HepG2 (cell line): ENCODE data around the gene SH2D2A. TPM values are rescaled to one million over a fixed set of nuclear protein-coding genes. Genes with fewer than 3 reads are reported as not detected.

ENCODE experiments used
- ATAC-seq: fragments of 200-7000 bp; cut with Tn5 transposase; 3 replicates; pipeline ENCODE4 v1.9.1; 2020; ENCODE audit warnings: mild to moderate bottlenecking, moderate library complexity
- BruUV-seq: library from RNA; stranded (reverse); fragments of 400-500 nt; replicated peaks from 2 replicates; lab custom pipeline; 2021; lab: Mats Ljungman, UMichigan
- CTCF ChIA-PET: fragments of 300-600 bp; formaldehyde crosslinking; extraction: SDS; loops from one replicate; lab custom pipeline; 2021; ENCODE audit warnings: low total read pairs, inconsistent platforms, low intra/inter-chr PET ratio; lab: Yijun Ruan, JAX
- POLR2A ChIA-PET: fragments of 350-600 bp; sonication (Branson Sonifier 250); formaldehyde crosslinking; loops from one replicate; lab custom pipeline; 2020; ENCODE audit warnings: antibody characterized with exemption, inconsistent platforms; lab: Yijun Ruan, JAX
- DNase-seq: peaks from one replicate; pipeline ENCODE4 v3.0.0-alpha.2; 2015; ENCODE audit warnings: low spot score
- FAIRE-seq: peaks from 3 replicates; lab custom pipeline; 2011; peaks lifted over from hg19 to GRCh38; lab: Jason Lieb, UNC
- H2AFZ ChIP-seq: one replicate; pipeline ENCODE4 v1.6.1; 2011; ENCODE audit warnings: low read length, inconsistent platforms
- H3K27ac ChIP-seq: fragments of 300-600 bp; 3 replicates; pipeline ENCODE4 v1.8.0; 2011; ENCODE audit warnings: mixed run types, mild to moderate bottlenecking, mixed read lengths, low read length, inconsistent platforms; ENCODE audit not compliant: insufficient read depth; ENCODE audit errors: extremely low read length
- H3K27me3 ChIP-seq, 2 experiments: fragments of 200-600 bp in 1 of 2; 2 replicates in 1 of 2; 3 replicates in 1 of 2; pipeline versions ENCODE4 v1.6.0 to v1.8.0; 2011; ENCODE audit warnings: low read length in 2 of 2, mild to moderate bottlenecking in 2 of 2, moderate library complexity in 2 of 2, inconsistent platforms in 1 of 2; ENCODE audit not compliant: insufficient read depth in 2 of 2, control insufficient read depth in 1 of 2
- H3K36me3 ChIP-seq, 2 experiments: fragments of 200-600 bp in 1 of 2; replicated peaks in 1 of 2; 2 replicates in 1 of 2; 3 replicates in 1 of 2; pipeline versions ENCODE4 v1.5.1 to v1.8.0; 2011; ENCODE audit warnings: low read length in 2 of 2, inconsistent platforms in 1 of 2; ENCODE audit not compliant: insufficient read depth in 2 of 2, control insufficient read depth in 1 of 2
- H3K4me1 ChIP-seq: 2 replicates; pipeline ENCODE4 v1.5.1; 2012; ENCODE audit warnings: low read length, inconsistent platforms; ENCODE audit not compliant: insufficient read depth
- H3K4me2 ChIP-seq: 2 replicates; pipeline ENCODE4 v1.6.0; 2011; ENCODE audit warnings: low read depth, low read length, inconsistent platforms
- H3K4me3 ChIP-seq, 3 experiments: fragments of 200-600 bp in 1 of 3; sonication (generic), shearing (Covaris generic) in 1 of 3; replicated peaks in 1 of 3; 2 replicates each; pipeline ENCODE4 v1.5.1; 2011 to 2016; ENCODE audit warnings: low read length in 3 of 3, inconsistent platforms in 2 of 3, low read depth in 2 of 3, mild to moderate bottlenecking in 2 of 3, control low read depth in 1 of 3, mixed read lengths in 1 of 3; ENCODE audit not compliant: insufficient read depth in 1 of 3
- H3K79me2 ChIP-seq: one replicate; pipeline ENCODE4 v1.6.1; 2011; ENCODE audit warnings: low read length, inconsistent platforms; ENCODE audit not compliant: insufficient read depth
- H3K9ac ChIP-seq: 2 replicates; pipeline ENCODE4 v1.6.0; 2011; ENCODE audit warnings: mild to moderate bottlenecking, low read depth, low read length, inconsistent platforms; ENCODE audit not compliant: insufficient read depth
- H3K9me3 ChIP-seq: 2 replicates; pipeline ENCODE4 v1.5.1; 2012; ENCODE audit warnings: mild to moderate bottlenecking, low read length
- H4K20me1 ChIP-seq: 2 replicates; pipeline ENCODE4 v1.6.0; 2011; ENCODE audit warnings: inconsistent platforms, mild to moderate bottlenecking, low read length, moderate library complexity; ENCODE audit not compliant: insufficient read depth
- AKAP8 ChIP-seq: sonication (generic); formaldehyde crosslinking; IDR thresholded peaks from 2 replicates; pipeline ENCODE4 v1.5.1; 2020; ENCODE audit warnings: mild to moderate bottlenecking, missing genetic modification reagents
- BRCA1 ChIP-seq: sonication (generic); formaldehyde crosslinking; IDR thresholded peaks from 2 replicates; pipeline ENCODE4 v1.4.0; 2020; ENCODE audit warnings: missing genetic modification reagents
- CBX1 ChIP-seq: IDR thresholded peaks from one replicate; pipeline ENCODE4 v1.6.1; 2016; ENCODE audit warnings: antibody characterized with exemption, low read depth
- GATAD2A ChIP-seq: IDR thresholded peaks from 2 replicates; pipeline ENCODE4 v1.6.1; 2016
- GTF3A ChIP-seq: sonication (generic); formaldehyde crosslinking; conservative IDR thresholded peaks from 2 replicates; pipeline ENCODE4 v1.4.0; 2020; ENCODE audit warnings: mild to moderate bottlenecking, missing genetic modification reagents
- MBD4 ChIP-seq: IDR thresholded peaks from 2 replicates; pipeline ENCODE4 v1.6.1; 2012; ENCODE audit warnings: low read length, inconsistent platforms, borderline replicate concordance
- NR2F1 ChIP-seq, 2 experiments: fragments of 450-650 bp in 1 of 2; formaldehyde crosslinking in 1 of 2; IDR thresholded peaks; 2 replicates each; pipeline versions ENCODE4 v1.5.0 to v1.6.1; 2016 to 2020; ENCODE audit warnings: mild to moderate bottlenecking in 1 of 2, missing compliant biosample characterization in 1 of 2, missing genetic modification reagents in 1 of 2, moderate library complexity in 1 of 2
- TBP ChIP-seq: sonication (generic); formaldehyde crosslinking; IDR thresholded peaks from 2 replicates; pipeline ENCODE4 v1.5.0; 2020; ENCODE audit warnings: missing genetic modification reagents
- TOE1 ChIP-seq: sonication (generic); formaldehyde crosslinking; IDR thresholded peaks from 2 replicates; pipeline ENCODE4 v1.4.0; 2020; ENCODE audit warnings: mild to moderate bottlenecking, missing genetic modification reagents
- ZBTB26 ChIP-seq: IDR thresholded peaks from 2 replicates; pipeline ENCODE4 v1.6.1; 2016; ENCODE audit warnings: missing compliant biosample characterization, missing genetic modification reagents, borderline replicate concordance
- ZMAT3 ChIP-seq: sonication (generic); formaldehyde crosslinking; conservative IDR thresholded peaks from 2 replicates; pipeline ENCODE4 v1.7.0; 2021; ENCODE audit warnings: missing genetic modification reagents
- ZNF350 ChIP-seq: sonication (generic); formaldehyde crosslinking; IDR thresholded peaks from 2 replicates; pipeline ENCODE4 v1.4.0; 2020; ENCODE audit warnings: mild to moderate bottlenecking, low read depth, missing genetic modification reagents, borderline replicate concordance
- ZNF556 ChIP-seq: sonication (generic); formaldehyde crosslinking; IDR thresholded peaks from 2 replicates; pipeline ENCODE4 v1.4.0; 2020; ENCODE audit warnings: mild to moderate bottlenecking, missing genetic modification reagents, borderline replicate concordance
- WGBS: methylation state at CpG from one replicate; pipeline ENCODE4 v1.1.6; 2017; ENCODE audit warnings: low lambda C conversion rate; 5-methylcytosine and 5-hydroxymethylcytosine counted together
- in situ Hi-C: cut with HindIII; loops from 2 replicates; pipeline ENCODE4 v1.10.0; 2017; ENCODE audit warnings: low pct_unique_long_range_greater_than_20kb; ENCODE audit not compliant: extremely low pct_ligation_motif_present
- intact Hi-C: fragments of 100-400 bp; cut with micrococcal nuclease; formaldehyde crosslinking; loops from one replicate; pipeline ENCODE4 v1.10.0; 2022; ENCODE audit not compliant: unreplicated experiment
- polyA plus RNA-seq, 8 experiments: library from polyadenylated mRNA; depleted of rRNA in 3 of 8; stranded (reverse) in 7 of 8; unstranded in 1 of 8; fragments of >200 nt; fragmentation: Illumina TruSeq in 4 of 8; extraction: Trizol in 4 of 8; gene quantifications; 2 replicates each; pipeline versions ENCODE4 v1.2.1 to v1.2.3, GENCODE V29; 2011 to 2016; ENCODE audit warnings: low read depth in 4 of 8, missing spikeins in 1 of 8, mixed read lengths in 1 of 8; ENCODE audit not compliant: insufficient read depth in 1 of 8
- total RNA-seq, 5 experiments: library from RNA; depleted of rRNA; stranded (reverse); fragments of >200 nt; fragmentation: Illumina TruSeq; extraction: Trizol; gene quantifications; 2 replicates each; pipeline ENCODE4 v1.2.3, GENCODE V29; 2016; ENCODE audit warnings: low read depth in 1 of 5
- TF ChIP-seq, protein P1 (sequence below): sonication (generic); formaldehyde crosslinking; IDR thresholded peaks from 2 replicates; pipeline ENCODE4 v1.5.0; 2020; ENCODE audit warnings: missing genetic modification reagents, mild to moderate bottlenecking, borderline replicate concordance
- TF ChIP-seq, protein P2 (sequence below): sonication (generic); formaldehyde crosslinking; IDR thresholded peaks from 2 replicates; pipeline ENCODE4 v1.4.0; 2020; ENCODE audit warnings: missing genetic modification reagents, low read depth, mild to moderate bottlenecking, borderline replicate concordance
- TF ChIP-seq, protein P3 (sequence below): sonication (generic); formaldehyde crosslinking; IDR thresholded peaks from 2 replicates; pipeline ENCODE4 v1.4.0; 2020; ENCODE audit warnings: mild to moderate bottlenecking, low read depth, missing genetic modification reagents

Gene SH2D2A
- total and polyA plus RNA-seq, 2 of the 13 experiments (the other 11 are each of a cell fraction or from before 2014, with no cell fraction given) = 0.57 to 0.73 TPM

GRCh38 chr1:156809711-156810366 lies 6.8 kb downstream of the SH2D2A start:
- CTCF ChIA-PET = no interaction called here
- Histone ChIP-seq H3K4me3 (no peak overlapping the region), H3K4me2 (no peak overlapping the region), H3K9me3 (no peaks in the 10 kb centered on the region), H3K27ac (no peak overlapping the region), H3K9ac (no peak overlapping the region), H4K20me1 (no peaks in the 10 kb centered on the region), H3K79me2 (no peaks in the 10 kb centered on the region), H3K36me3 (no peaks in the 10 kb centered on the region), H2AFZ (no peak overlapping the region), H3K27me3 (peaks cover 1 to 8% of the 10 kb centered on the region in 2 experiments; a peak in 4 of 5 replicates), H3K4me1 (peaks cover 22% of the 10 kb centered on the region)
- ATAC-seq (no peak), FAIRE-seq (no peak), DNase-seq (no peak)
- WGBS = 83% methylated on average over 7 of the region's 7 CpGs
- in situ Hi-C loops = no loop called here
- TF ChIP-seq MBD4 = no peak
- no peak for TF ChIP-seq NR2F1 (CRISPR knock-in tag; IDR thresholded peaks at IDR 0.05)
- intact Hi-C loops = no loop called here
- no TSS peak for BruUV-seq
- POLR2A ChIA-PET = no interaction called here

DNA sequence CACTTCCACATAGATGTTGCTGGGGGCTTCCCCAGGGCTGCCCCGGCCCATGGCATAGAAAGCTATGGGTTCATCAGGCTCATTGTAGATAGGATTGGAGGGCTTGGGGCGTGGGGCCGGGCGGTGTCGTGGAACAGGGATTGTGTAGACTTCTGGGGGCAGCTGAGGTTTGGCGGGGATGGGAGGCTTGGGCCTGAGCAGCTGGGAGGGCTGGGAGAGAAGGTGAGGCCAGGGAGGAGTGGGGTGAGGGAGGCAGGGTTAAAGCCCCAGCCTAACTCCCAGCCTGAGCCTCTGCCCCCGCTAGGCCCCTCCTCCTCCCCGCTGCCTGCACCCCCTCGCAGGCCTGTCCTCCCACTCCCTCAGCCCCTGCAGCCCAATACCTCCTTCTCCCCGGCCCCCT lies 7.4 kb downstream of the SH2D2A start:
- ATAC-seq (no peak), FAIRE-seq (no peak), DNase-seq (no peak)
- Histone ChIP-seq H4K20me1 (no peaks in the 10 kb centered on the region), H3K4me3 (no peak overlapping the region), H3K9ac (no peak overlapping the region), H3K27me3 (peaks cover 1 to 3% of the 10 kb centered on the region in 2 experiments; a peak in 4 of 5 replicates), H3K4me2 (no peak overlapping the region), H3K27ac (no peak overlapping the region), H3K36me3 (no peaks in the 10 kb centered on the region), H2AFZ (no peak overlapping the region), H3K79me2 (no peaks in the 10 kb centered on the region), H3K4me1 (peaks cover 16% of the 10 kb centered on the region), H3K9me3 (no peaks in the 10 kb centered on the region)
- CTCF ChIA-PET = no interaction called here
- POLR2A ChIA-PET = no interaction called here
- intact Hi-C loops = no loop called here
- BruUV-seq = no TSS peak
- in situ Hi-C loops = no loop called here
- 89% methylated on average over 10 of the region's 10 CpGs for WGBS
- no peak for TF ChIP-seq CBX1
- no peak for TF ChIP-seq GTF3A (CRISPR knock-in tag)
- TF ChIP-seq ZMAT3 (CRISPR knock-in tag) = no peak
- TF ChIP-seq GATAD2A = no peak
- TF ChIP-seq TBP (CRISPR knock-in tag) = no peak
- TF ChIP-seq, protein P1, sequence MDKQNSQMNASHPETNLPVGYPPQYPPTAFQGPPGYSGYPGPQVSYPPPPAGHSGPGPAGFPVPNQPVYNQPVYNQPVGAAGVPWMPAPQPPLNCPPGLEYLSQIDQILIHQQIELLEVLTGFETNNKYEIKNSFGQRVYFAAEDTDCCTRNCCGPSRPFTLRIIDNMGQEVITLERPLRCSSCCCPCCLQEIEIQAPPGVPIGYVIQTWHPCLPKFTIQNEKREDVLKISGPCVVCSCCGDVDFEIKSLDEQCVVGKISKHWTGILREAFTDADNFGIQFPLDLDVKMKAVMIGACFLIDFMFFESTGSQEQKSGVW (CRISPR knock-in tag) = no peak
- TF ChIP-seq, protein P2, sequence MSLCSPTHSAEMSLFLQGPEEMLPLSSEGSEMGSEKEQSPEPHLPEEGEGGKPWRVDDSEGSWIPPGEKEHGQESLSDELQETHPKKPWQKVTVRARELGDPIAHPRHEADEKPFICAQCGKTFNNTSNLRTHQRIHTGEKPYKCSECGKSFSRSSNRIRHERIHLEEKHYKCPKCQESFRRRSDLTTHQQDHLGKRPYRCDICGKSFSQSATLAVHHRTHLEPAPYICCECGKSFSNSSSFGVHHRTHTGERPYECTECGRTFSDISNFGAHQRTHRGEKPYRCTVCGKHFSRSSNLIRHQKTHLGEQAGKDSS (CRISPR knock-in tag) = no peak
- no peak for TF ChIP-seq AKAP8 (CRISPR knock-in tag)
- no peak for TF ChIP-seq TOE1 (CRISPR knock-in tag)
- TF ChIP-seq ZNF556 (CRISPR knock-in tag) = no peak
- no peak for TF ChIP-seq ZBTB26
- no peak for TF ChIP-seq ZNF350 (CRISPR knock-in tag)
- TF ChIP-seq BRCA1 = no peak
- TF ChIP-seq, protein P3, sequence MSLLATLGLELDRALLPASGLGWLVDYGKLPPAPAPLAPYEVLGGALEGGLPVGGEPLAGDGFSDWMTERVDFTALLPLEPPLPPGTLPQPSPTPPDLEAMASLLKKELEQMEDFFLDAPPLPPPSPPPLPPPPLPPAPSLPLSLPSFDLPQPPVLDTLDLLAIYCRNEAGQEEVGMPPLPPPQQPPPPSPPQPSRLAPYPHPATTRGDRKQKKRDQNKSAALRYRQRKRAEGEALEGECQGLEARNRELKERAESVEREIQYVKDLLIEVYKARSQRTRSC (CRISPR knock-in tag) = no peak
